ENCODE measurements around the gene PLXNC1. TPM values are rescaled to one million over a fixed set of nuclear protein-coding genes. Genes with fewer than 3 reads are reported as not detected.

The PLXNC1 gene
- total RNA-seq, 1 donor from 2014 or later, result 8.3 TPM

GRCh38 chr12:94172031-94172430 is 23.7 kb downstream of the PLXNC1 start:
- Mint-ChIP-seq H3K27ac (no peak overlapping the region), H3K27me3 (peaks cover 26% of the 10 kb centered on the region), H3K36me3 (peaks cover 5% of the 10 kb centered on the region), H3K9me3 (no peaks in the 10 kb centered on the region), H3K4me3 (no peak overlapping the region), H3K4me1 (ENCODE audit: unreplicated experiment) (peaks cover 6% of the 10 kb centered on the region)
- TF ChIP-seq, protein P1, sequence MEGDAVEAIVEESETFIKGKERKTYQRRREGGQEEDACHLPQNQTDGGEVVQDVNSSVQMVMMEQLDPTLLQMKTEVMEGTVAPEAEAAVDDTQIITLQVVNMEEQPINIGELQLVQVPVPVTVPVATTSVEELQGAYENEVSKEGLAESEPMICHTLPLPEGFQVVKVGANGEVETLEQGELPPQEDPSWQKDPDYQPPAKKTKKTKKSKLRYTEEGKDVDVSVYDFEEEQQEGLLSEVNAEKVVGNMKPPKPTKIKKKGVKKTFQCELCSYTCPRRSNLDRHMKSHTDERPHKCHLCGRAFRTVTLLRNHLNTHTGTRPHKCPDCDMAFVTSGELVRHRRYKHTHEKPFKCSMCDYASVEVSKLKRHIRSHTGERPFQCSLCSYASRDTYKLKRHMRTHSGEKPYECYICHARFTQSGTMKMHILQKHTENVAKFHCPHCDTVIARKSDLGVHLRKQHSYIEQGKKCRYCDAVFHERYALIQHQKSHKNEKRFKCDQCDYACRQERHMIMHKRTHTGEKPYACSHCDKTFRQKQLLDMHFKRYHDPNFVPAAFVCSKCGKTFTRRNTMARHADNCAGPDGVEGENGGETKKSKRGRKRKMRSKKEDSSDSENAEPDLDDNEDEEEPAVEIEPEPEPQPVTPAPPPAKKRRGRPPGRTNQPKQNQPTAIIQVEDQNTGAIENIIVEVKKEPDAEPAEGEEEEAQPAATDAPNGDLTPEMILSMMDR (conservative IDR thresholded peaks at IDR 0.05), result no peak
- DNase-seq (ENCODE audit: extremely low spot score, unreplicated experiment), result no peak

DNA sequence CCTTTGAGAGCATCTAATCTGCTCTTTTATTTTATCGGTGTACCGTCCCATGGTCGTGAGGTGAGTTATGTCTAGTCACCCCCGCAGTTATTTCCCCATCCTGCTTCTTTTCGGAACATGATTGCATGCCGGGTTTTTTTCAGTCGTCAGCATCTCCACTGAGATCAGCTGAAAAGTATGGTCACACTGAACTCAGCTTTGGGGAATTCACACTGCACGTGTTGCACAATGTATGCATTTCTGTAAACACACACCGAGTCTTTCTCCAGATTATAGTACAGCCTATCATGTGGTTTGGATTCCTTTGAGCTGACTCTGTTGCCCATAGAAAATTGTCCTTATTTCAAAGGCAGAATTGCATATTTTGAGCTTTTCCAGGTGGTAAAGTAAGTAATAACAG is 24.6 kb downstream of the PLXNC1 start:
- Mint-ChIP-seq H3K36me3 (peaks cover 5% of the 10 kb centered on the region), H3K4me3 (no peak overlapping the region), H3K27me3 (peaks cover 20% of the 10 kb centered on the region), H3K9me3 (peaks cover 2% of the 10 kb centered on the region), H3K4me1 (ENCODE audit: unreplicated experiment) (peaks cover 6% of the 10 kb centered on the region), H3K27ac (no peak overlapping the region)
- TF ChIP-seq, protein P1 (conservative IDR thresholded peaks at IDR 0.05), result no peak
- no peak for DNase-seq (ENCODE audit: extremely low spot score, unreplicated experiment)

DNA sequence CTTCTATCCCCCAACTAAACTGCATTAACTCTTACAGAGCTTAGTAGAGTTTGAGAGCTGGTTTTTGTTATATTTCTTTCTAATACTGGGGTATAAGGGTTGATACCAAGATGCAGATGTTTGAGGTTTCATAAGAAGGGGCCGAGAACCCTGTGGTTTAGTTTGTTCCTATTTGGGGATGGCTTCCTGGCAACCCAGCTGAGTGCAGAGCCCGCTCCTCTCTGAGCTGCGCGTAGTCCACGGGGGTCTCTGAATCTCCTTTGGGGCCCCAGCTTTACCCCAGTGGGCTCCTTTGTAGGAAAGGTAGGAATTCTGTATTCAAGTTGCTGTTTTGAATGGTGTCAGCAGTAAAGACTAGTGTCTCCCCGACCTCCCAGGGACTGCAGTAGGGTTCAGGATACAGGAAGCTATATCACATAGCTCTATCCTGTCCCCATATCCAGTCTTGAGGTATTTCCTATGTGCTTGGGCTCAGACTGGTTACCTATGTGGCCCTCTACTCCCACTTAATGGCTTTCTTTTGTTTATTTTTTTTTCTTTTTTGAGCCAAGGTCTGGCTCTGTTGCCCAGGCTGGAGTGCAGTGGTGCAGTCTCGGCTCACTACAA is 25.4 kb downstream of the PLXNC1 start:
- peaks cover 5% of the 10 kb centered on the region for H3K36me3 Mint-ChIP-seq
- no peak overlapping the region for H3K4me3 Mint-ChIP-seq
- no peak for DNase-seq (ENCODE audit: extremely low spot score, unreplicated experiment)
- H3K4me1 Mint-ChIP-seq (ENCODE audit: unreplicated experiment), result peaks cover 6% of the 10 kb centered on the region
- H3K27ac Mint-ChIP-seq, result no peak overlapping the region
- TF ChIP-seq, protein P1 (conservative IDR thresholded peaks at IDR 0.05), result no peak
- peaks cover 12% of the 10 kb centered on the region for H3K27me3 Mint-ChIP-seq
- peaks cover 5% of the 10 kb centered on the region for H3K9me3 Mint-ChIP-seq

- TF ChIP-seq, protein P1 (conservative IDR thresholded peaks at IDR 0.05), result no peak
- Mint-ChIP-seq H3K4me1 (ENCODE audit: unreplicated experiment) (peaks cover 6% of the 10 kb centered on the region), H3K9me3 (peaks cover 5% of the 10 kb centered on the region), H3K27me3 (peaks cover 10% of the 10 kb centered on the region), H3K4me3 (no peak overlapping the region), H3K36me3 (peaks cover 5% of the 10 kb centered on the region), H3K27ac (no peak overlapping the region)
- no peak for DNase-seq (ENCODE audit: extremely low spot score, unreplicated experiment)
These were observed 26.2 kb downstream of the PLXNC1 start for GRCh38 chr12:94174576-94174975.

GRCh38 chr12:94175763-94176668 is 27.6 kb downstream of the PLXNC1 start:
- Mint-ChIP-seq H3K36me3 (no peaks in the 10 kb centered on the region), H3K4me1 (ENCODE audit: unreplicated experiment) (no peaks in the 10 kb centered on the region), H3K27me3 (peaks cover 4% of the 10 kb centered on the region), H3K9me3 (peaks cover 5% of the 10 kb centered on the region), H3K27ac (no peak overlapping the region), H3K4me3 (no peak overlapping the region)
- TF ChIP-seq, protein P1 (conservative IDR thresholded peaks at IDR 0.05), result no peak
- no peak for DNase-seq (ENCODE audit: extremely low spot score, unreplicated experiment)
